ENCODE data around the gene RGS7BP. TPM values are rescaled to one million over a fixed set of nuclear protein-coding genes. Genes with fewer than 3 reads are reported as not detected.
A peak's percentile ranks its signal among the peaks of the same experiment; 100 is the strongest.
"Not testable (repeated sequence)": the region's sequence is repeated elsewhere in the genome, so short reads cannot be mapped to it uniquely, and the experiment has no call there.

Gene RGS7BP
- total RNA-seq, 8 experiments from 2014 or later, result 0.10 to 9.5 (median 3.8) TPM

DNA sequence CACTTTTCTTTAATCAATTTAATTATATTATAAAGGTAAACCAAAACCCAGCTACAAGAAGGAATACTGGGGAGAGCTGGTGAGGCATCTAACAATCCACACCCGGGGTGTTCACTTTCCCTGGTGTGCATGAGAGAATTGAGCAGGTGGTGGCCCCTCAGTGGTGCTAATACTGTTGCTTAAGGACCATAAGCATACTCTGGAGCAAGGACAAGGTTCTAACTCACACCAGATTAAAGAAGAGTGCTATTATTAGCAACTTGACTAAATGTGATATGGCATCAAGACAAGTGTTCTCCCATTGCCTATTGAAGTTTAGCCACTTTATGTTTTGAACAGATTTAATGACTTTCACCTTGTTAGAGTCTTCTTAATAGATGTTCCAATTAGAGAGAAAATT, 8.8 kb downstream of the RGS7BP start:
- no peak for ATAC-seq (replicated peaks in 6 of 8)
- WGBS, 10 experiments, result 0 to 100% (median 63%) methylated on average over 1 of the region's 1 CpG; no CpG with 5 or more reads in 4 of the 10 experiments

DNA sequence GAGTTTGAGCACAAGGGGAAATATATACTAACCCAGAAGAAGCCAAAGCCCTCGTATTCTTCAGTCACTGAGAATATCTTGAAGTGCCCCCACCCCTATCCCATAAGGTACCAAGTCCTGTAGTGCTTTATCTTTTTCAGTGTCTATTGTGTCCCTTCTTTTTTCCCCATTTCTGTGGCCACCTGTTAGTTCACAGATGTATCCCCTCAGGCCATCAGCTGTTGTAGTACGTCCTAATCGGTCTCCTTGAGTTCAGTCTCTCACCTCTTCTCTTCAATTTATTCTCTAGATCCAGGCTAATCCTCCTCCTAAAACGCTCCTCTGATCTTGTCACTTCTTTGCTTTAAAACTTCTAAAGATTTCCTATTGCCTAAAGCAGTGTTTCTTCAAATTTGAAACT, 10.4 kb downstream of the RGS7BP start:
- no peak for ATAC-seq (replicated peaks in 6 of 8)
- Histone ChIP-seq H3K4me3 (no peak overlapping the region), H3K4me1 (replicated peaks in 1 of 2) (no peaks in the 10 kb centered on the region), H3K27ac (no peak overlapping the region)
- in situ Hi-C loops (cut with MboI; ENCODE audit: low pct_unique_long_range_greater_than_20kb in 2 of 9, low sequenced_read_pairs in 9 of 9, unreplicated experiment in 9 of 9), result loop anchor here in 1 of 9 experiments (25.0 kb wide), 1 partner anchor 96 kb away; no protein-coding TSS in a partner anchor
- 8 to 93% (median 59%) methylated on average over 2 to 4 of the region's 4 CpGs; no CpG with 5 or more reads in 2 of the 10 experiments for WGBS, 10 experiments

More for the DNA sequence above, 8.8 kb downstream of the RGS7BP start:
- H3K27ac ChIP-seq, result no peak overlapping the region
- H3K4me3 ChIP-seq, result no peak overlapping the region
- in situ Hi-C loops (cut with MboI; ENCODE audit: low pct_unique_long_range_greater_than_20kb in 2 of 9, low sequenced_read_pairs in 9 of 9, unreplicated experiment in 9 of 9), result loop anchor here in 1 of 9 experiments (25.0 kb wide), 1 partner anchor 98 kb away; no protein-coding TSS in a partner anchor
- H3K4me1 ChIP-seq (replicated peaks in 1 of 2), result no peaks in the 10 kb centered on the region

DNA sequence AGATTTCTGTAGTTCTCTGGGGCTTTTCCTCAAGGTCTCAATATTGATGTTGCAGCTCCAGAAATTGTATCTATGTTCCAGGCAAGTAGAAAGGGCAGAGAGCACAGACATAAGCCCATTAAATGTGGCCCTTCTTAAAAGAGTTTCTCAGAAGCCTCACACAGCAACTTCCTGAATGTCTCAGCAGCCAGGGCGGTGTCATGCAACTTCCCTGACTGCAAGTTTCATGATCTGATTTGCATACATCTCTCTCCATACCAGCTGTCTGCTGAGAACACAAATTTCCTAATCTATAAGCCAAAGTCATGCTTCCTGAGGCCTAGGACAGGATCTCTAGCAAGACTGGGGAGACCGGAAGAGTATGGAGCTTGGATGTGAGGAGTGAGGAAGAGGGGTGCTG, 13.0 kb downstream of the RGS7BP start:
- WGBS, 10 experiments, result 20 to 100% (median 72%) methylated on average over 1 to 2 of the region's 2 CpGs; no CpG with 5 or more reads in 2 of the 10 experiments

GRCh38 chr5:64519263-64519662, 13.4 kb downstream of the RGS7BP start:
- H3K4me1 ChIP-seq (replicated peaks in 1 of 2), result no peaks in the 10 kb centered on the region
- peak in 1 of 8 experiments; percentile 20 for ATAC-seq (replicated peaks in 6 of 8)
- WGBS, 10 experiments, result 0 to 89% (median 45%) methylated on average over 1 to 4 of the region's 4 CpGs; no CpG with 5 or more reads in 2 of the 10 experiments
- in situ Hi-C loops (cut with MboI; ENCODE audit: low pct_unique_long_range_greater_than_20kb in 2 of 9, low sequenced_read_pairs in 9 of 9, unreplicated experiment in 9 of 9), result loop anchor here in 1 of 9 experiments (25.0 kb wide), 1 partner anchor 93 kb away; no protein-coding TSS in a partner anchor
- H3K27ac ChIP-seq, result no peak overlapping the region
- H3K4me3 ChIP-seq, result no peak overlapping the region

More for the DNA sequence above, 13.0 kb downstream of the RGS7BP start:
- in situ Hi-C loops (cut with MboI; ENCODE audit: low pct_unique_long_range_greater_than_20kb in 2 of 9, low sequenced_read_pairs in 9 of 9, unreplicated experiment in 9 of 9), result loop anchor here in 1 of 9 experiments (25.0 kb wide), 1 partner anchor 94 kb away; no protein-coding TSS in a partner anchor
- Histone ChIP-seq H3K4me3 (no peak overlapping the region), H3K4me1 (replicated peaks in 1 of 2) (no peaks in the 10 kb centered on the region), H3K27ac (no peak overlapping the region)
- ATAC-seq (replicated peaks in 6 of 8), result peak in 3 of 8 experiments; percentile 56 to 100 (median 99)

- in situ Hi-C loops (cut with MboI; ENCODE audit: low pct_unique_long_range_greater_than_20kb in 2 of 9, low sequenced_read_pairs in 9 of 9, unreplicated experiment in 9 of 9), result no loop called here
- Histone ChIP-seq H3K4me1 (replicated peaks in 1 of 2) (peaks cover 0 to 6% of the 10 kb centered on the region in 2 donors), H3K27ac (no peak overlapping the region), H3K4me3 (no peak overlapping the region)
- WGBS, 10 experiments, result 0 to 89% (median 69%) methylated on average over 1 to 3 of the region's 3 CpGs; no CpG with 5 or more reads in 5 of the 10 experiments
- ATAC-seq (replicated peaks in 6 of 8), result no peak
These were observed 21.1 kb downstream of the RGS7BP start for GRCh38 chr5:64526734-64527439.

- in situ Hi-C loops (cut with MboI; ENCODE audit: low pct_unique_long_range_greater_than_20kb in 2 of 9, low sequenced_read_pairs in 9 of 9, unreplicated experiment in 9 of 9), result no loop called here
- no peak for ATAC-seq (replicated peaks in 6 of 8)
- WGBS, 10 experiments, result 4 to 90% (median 61%) methylated on average over 1 to 3 of the region's 3 CpGs
These were observed 24.3 kb downstream of the RGS7BP start for GRCh38 chr5:64530076-64530475.

GRCh38 chr5:64532212-64532611, 26.4 kb downstream of the RGS7BP start:
- ATAC-seq (replicated peaks in 6 of 8), result no peak
- H3K4me1 ChIP-seq (replicated peaks in 1 of 2), result peaks cover 0 to 6% of the 10 kb centered on the region in 2 donors
- no peak overlapping the region for H3K4me3 ChIP-seq
- no peak overlapping the region for H3K27ac ChIP-seq
- in situ Hi-C loops (cut with MboI; ENCODE audit: low pct_unique_long_range_greater_than_20kb in 2 of 9, low sequenced_read_pairs in 9 of 9, unreplicated experiment in 9 of 9), result no loop called here
- 0 to 65% (median 44%) methylated on average over 1 to 2 of the region's 2 CpGs; no CpG with 5 or more reads in 1 of the 10 experiments for WGBS, 10 experiments

More at GRCh38 chr5:64530076-64530475, 24.3 kb downstream of the RGS7BP start:
- H3K4me1 ChIP-seq (replicated peaks in 1 of 2), result peaks cover 0 to 6% of the 10 kb centered on the region in 2 donors
- no peak overlapping the region for H3K4me3 ChIP-seq
- H3K27ac ChIP-seq, result no peak overlapping the region

- in situ Hi-C loops (cut with MboI; ENCODE audit: low pct_unique_long_range_greater_than_20kb in 2 of 9, low sequenced_read_pairs in 9 of 9, unreplicated experiment in 9 of 9), result no loop called here
- H3K4me1 ChIP-seq (replicated peaks in 1 of 2), result peaks cover 0 to 6% of the 10 kb centered on the region in 2 donors
- WGBS, 10 experiments, result 0 to 100% (median 100%) methylated on average over 1 to 2 of the region's 2 CpGs; no CpG with 5 or more reads in 7 of the 10 experiments
- H3K4me3 ChIP-seq, result no peak overlapping the region
- no peak for ATAC-seq (replicated peaks in 6 of 8)
- H3K27ac ChIP-seq, result no peak overlapping the region
These were observed 26.8 kb downstream of the RGS7BP start for GRCh38 chr5:64532657-64533056.

GRCh38 chr5:64534033-64534432, 28.2 kb downstream of the RGS7BP start:
- H3K4me3 ChIP-seq, result no peak overlapping the region
- 10 to 93% (median 79%) methylated on average over 1 to 3 of the region's 3 CpGs for WGBS, 10 experiments
- no peak overlapping the region for H3K27ac ChIP-seq
- H3K4me1 ChIP-seq (replicated peaks in 1 of 2), result peaks cover 0 to 6% of the 10 kb centered on the region in 2 donors
- ATAC-seq (replicated peaks in 6 of 8), result no peak
- in situ Hi-C loops (cut with MboI; ENCODE audit: low pct_unique_long_range_greater_than_20kb in 2 of 9, low sequenced_read_pairs in 9 of 9, unreplicated experiment in 9 of 9), result no loop called here

- Histone ChIP-seq H3K4me1 (replicated peaks in 1 of 2) (no peaks in the 10 kb centered on the region), H3K27ac (no peak overlapping the region), H3K4me3 (no peak overlapping the region)
- no peak for ATAC-seq (replicated peaks in 6 of 8)
- in situ Hi-C loops (cut with MboI; ENCODE audit: low pct_unique_long_range_greater_than_20kb in 2 of 9, low sequenced_read_pairs in 9 of 9, unreplicated experiment in 9 of 9), result no loop called here
- WGBS, 10 experiments, result 0 to 100% (median 60%) methylated on average over 1 to 2 of the region's 2 CpGs; no CpG with 5 or more reads in 1 of the 10 experiments
These were observed 52.1 kb downstream of the RGS7BP start for GRCh38 chr5:64557911-64558310.

- H3K27ac ChIP-seq; H3K4me1 ChIP-seq (replicated peaks in 1 of 2); ATAC-seq (replicated peaks in 6 of 8); H3K4me3 ChIP-seq; in situ Hi-C loops (cut with MboI; ENCODE audit: low pct_unique_long_range_greater_than_20kb in 2 of 9, low sequenced_read_pairs in 9 of 9, unreplicated experiment in 9 of 9): not testable (repeated sequence)
- WGBS, 10 experiments, result 50 to 96% (median 83%) methylated on average over 2 to 4 of the region's 4 CpGs; no CpG with 5 or more reads in 6 of the 10 experiments
These were observed 52.8 kb downstream of the RGS7BP start for GRCh38 chr5:64558641-64559040.

DNA sequence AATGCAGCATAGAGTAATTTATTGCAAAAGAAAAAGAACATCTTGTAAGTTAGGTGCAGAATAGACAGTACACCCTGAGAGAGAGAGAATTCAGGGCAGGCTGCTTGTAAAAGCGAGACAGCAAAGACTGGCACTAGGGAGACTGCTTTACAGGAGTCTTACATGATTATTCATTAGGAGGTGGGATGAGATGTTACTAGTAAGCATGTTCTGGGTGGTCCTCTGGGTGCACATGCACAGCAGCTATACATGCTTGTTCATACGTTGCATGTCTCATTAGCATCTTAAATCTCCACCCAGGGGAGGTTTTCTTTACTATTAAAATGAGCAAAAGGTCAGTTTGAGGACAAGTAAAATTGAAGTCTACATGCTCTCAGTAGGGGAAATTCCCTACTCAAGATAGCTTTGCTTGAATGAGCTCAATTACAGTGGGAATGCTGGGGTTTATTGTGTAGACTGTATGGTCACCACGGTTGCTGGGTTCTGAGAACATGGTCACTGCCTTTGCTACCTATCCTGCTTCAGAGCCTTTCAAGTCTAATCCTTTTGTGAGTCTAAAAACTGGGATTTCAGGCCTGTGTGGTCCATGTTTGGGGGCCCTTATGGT, 60.6 kb downstream of the RGS7BP start:
- H3K4me1 ChIP-seq (replicated peaks in 1 of 2), result peaks cover 4 to 5% of the 10 kb centered on the region in 2 donors
- in situ Hi-C loops (cut with MboI; ENCODE audit: low pct_unique_long_range_greater_than_20kb in 2 of 9, low sequenced_read_pairs in 9 of 9, unreplicated experiment in 9 of 9), result no loop called here
- H3K4me3 ChIP-seq, result no peak overlapping the region
- WGBS, 10 experiments, result 0 to 100% (median 41%) methylated on average over 1 to 2 of the region's 3 CpGs; no CpG with 5 or more reads in 2 of the 10 experiments
- no peak overlapping the region for H3K27ac ChIP-seq
- ATAC-seq (replicated peaks in 6 of 8), result peak in 6 of 8 experiments; percentile 53 to 94 (median 82)

DNA sequence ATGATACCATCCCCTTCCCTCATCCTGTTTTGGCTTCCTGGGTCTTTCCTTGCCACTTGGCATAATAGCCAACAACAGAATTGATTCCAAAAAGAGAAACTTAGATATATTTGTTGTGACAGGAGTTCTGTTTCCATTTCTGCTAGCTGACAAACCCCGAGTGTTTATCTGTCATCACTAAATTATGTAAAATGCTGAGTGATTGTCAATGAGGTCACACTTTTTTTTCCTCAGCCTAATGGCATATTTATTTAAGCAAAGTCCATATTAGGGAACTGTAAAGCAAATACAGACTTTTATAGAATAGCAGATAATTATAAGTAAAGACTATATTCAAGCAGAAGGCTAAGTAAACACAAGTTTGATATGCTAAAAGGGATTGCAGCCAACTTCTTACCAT, 64.0 kb downstream of the RGS7BP start:
- ATAC-seq (replicated peaks in 6 of 8), result peak in 3 of 8 experiments; percentile 9 to 65 (median 52)
- in situ Hi-C loops (cut with MboI; ENCODE audit: low pct_unique_long_range_greater_than_20kb in 2 of 9, low sequenced_read_pairs in 9 of 9, unreplicated experiment in 9 of 9), result no loop called here
- no peak overlapping the region for H3K27ac ChIP-seq
- H3K4me3 ChIP-seq, result no peak overlapping the region
- peaks cover 4 to 5% of the 10 kb centered on the region in 2 donors for H3K4me1 ChIP-seq (replicated peaks in 1 of 2)
- WGBS, 10 experiments, result 0 to 100% (median 77%) methylated on average over 1 of the region's 1 CpG; no CpG with 5 or more reads in 2 of the 10 experiments
